GM13976 (cell line): ENCODE data around the gene HAAO.

Experiments used
- DNase-seq: peaks from one replicate; pipeline ENCODE4 v3.0.0; 2012; ENCODE audit warnings: low spot score
- in situ Hi-C: fragments of 300-500 bp; cut with MboI; formaldehyde crosslinking; loops from one replicate; pipeline ENCODE4 v1.12.0; 2022; ENCODE audit warnings: low sequenced_read_pairs, mixed read lengths, inconsistent platforms; ENCODE audit not compliant: unreplicated experiment
- TF ChIP-seq, protein P1 (sequence below): IDR thresholded peaks from 2 replicates; pipeline ENCODE4 v1.5.1; 2012; ENCODE audit warnings: borderline replicate concordance, mild to moderate bottlenecking; ENCODE audit not compliant: insufficient read depth; ENCODE audit errors: extremely low read depth, missing control alignments, control extremely low read depth

HAAO gene

DNA sequence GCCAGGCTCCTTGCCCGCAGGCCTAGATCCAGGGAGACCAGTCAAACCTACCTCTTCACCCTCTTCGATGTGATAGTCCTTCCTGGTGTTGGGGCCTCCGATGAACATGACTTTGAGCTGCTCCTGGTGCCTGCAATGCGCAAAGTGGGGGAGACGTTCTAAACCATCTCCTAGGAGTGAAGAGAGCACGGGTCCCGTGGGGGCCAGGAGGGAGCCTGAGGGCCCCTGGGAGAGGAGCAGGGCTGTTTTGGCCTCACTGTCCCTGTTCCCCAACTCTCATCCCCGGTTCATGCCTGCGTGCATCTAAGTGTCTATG, 3.9 kb downstream of the HAAO start:
- no peak for DNase-seq
- TF ChIP-seq, protein P1, sequence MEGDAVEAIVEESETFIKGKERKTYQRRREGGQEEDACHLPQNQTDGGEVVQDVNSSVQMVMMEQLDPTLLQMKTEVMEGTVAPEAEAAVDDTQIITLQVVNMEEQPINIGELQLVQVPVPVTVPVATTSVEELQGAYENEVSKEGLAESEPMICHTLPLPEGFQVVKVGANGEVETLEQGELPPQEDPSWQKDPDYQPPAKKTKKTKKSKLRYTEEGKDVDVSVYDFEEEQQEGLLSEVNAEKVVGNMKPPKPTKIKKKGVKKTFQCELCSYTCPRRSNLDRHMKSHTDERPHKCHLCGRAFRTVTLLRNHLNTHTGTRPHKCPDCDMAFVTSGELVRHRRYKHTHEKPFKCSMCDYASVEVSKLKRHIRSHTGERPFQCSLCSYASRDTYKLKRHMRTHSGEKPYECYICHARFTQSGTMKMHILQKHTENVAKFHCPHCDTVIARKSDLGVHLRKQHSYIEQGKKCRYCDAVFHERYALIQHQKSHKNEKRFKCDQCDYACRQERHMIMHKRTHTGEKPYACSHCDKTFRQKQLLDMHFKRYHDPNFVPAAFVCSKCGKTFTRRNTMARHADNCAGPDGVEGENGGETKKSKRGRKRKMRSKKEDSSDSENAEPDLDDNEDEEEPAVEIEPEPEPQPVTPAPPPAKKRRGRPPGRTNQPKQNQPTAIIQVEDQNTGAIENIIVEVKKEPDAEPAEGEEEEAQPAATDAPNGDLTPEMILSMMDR = no peak
- in situ Hi-C loops = no loop called here

DNA sequence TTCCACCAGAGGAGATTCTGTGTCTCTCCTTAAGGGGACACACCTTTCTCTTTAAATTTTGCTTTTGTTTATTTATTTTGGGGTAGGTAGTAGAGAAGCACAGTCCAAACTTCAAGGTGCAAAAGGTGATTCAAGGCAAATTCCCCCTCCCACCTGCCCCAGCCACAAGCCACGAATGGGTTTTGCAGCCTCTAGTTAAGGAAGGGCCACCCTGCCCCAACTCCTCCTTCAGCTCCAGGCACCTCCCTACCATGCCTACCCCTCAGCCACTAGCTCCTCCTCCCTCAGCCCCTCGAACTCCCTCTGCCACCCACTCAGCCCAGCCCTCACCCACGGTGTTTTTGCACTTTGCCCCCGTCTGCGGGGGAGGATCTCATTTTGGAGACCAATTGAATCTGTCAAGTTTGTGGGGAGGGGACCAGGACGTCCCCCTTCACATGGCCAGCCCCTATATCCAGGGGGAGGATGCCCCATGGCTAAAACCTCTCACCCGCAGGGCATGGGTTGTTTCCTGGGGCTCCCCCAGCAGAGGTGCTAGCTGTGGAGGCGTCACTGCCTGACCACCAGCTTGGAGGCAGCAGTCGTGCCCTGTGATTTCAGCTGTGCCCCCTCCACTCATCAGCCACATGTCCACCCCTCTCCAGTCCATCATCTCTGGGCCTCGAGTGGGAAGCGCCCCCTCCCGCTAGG, 4.5 kb downstream of the HAAO start:
- TF ChIP-seq, protein P1 = no peak

DNA sequence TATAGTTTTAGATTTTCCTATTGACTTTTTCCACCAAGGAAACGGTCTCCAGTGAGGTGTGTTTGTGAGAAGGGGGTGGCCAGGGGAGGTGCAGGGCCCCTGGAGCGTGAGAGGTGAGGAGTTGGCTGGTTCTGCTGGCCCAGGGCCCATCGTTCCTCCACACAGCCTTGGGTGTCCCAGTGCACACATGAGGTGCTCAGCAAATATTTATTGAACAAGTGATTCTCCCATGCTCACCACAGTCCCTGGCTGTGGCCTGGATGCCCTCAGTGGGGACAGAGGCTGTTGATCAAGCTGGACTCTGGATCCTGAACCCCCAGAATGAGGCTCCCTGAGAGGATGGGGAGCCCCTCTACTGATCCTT, 5.0 kb downstream of the HAAO start:
- in situ Hi-C loops = no loop called here
- DNase-seq = no peak
- TF ChIP-seq, protein P1 = no peak

More for the DNA sequence above, 4.5 kb downstream of the HAAO start:
- in situ Hi-C loops = no loop called here
- no peak for DNase-seq

DNA sequence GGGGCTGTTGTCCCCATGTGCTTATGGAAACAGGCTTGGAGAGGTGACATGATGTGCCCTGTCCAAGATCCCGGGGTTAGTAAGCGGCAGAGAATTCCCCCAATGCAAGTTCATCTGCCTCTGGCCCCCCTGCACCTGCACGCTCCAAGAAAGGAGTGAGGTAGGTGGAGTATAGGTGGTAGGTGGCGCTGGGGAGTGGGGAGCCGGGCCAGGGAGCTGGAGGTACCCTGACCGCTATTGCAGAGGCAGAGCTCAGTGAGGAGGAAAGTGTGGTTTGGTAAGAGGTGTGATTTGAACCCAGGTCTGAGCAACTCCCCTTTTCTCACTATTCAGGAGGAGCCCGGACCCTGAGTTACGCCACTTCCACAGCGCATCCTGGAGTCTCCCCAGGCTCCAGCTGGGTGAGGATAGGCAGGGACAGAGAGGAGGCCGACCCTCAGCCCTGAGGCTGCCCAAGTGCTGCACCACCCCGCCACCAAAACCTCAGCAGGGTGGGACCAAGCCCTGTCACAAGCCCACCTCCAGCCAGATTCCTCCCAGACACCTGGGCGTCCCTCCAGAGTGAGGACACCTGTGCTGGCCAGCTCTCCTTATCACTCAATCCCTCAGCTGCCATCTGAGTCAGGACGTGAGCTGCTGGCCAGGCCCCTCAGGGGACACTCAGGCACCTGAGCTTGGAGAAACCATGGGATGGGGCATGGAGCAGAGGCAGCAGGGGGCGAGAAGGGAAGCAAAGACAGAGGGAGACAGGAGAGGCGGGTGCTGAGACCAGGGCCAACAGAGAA, 5.6 kb downstream of the HAAO start:
- TF ChIP-seq, protein P1 = no peak
- in situ Hi-C loops = no loop called here
- DNase-seq = no peak

DNA sequence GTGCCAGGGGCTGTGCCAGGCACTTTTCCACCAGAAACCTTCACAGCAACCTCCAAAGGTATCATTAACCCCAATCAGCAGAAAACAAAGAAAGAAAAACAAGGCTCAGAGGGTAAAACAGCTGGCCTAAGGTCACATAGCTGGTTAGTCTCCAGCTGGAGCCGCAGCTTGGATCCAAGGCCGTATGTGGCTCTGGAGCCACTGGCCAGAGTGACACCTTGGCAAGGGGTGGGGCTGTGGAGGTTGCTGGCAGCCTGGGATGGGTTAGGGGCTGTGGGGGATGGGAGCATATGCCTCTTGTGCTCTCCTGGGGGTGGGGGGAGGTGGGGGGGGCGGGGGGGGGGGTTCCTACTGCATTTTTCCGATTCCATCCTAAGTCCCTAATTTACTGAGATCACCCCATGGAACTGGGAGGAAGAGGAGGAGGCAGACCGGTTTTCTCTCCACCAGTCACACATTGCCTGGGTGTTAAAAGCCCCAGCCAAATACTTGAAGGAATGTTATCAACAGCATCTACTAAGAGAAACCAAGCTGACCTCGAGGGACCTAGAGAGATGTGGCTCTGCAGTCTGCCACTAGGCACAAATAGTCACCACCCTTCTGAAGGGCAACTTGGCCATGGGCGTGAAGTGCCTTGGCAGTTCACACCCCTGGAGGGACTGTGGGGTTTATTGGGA, 8.0 kb downstream of the HAAO start:
- TF ChIP-seq, protein P1 = no peak
- no peak for DNase-seq
- in situ Hi-C loops = no loop called here

DNA sequence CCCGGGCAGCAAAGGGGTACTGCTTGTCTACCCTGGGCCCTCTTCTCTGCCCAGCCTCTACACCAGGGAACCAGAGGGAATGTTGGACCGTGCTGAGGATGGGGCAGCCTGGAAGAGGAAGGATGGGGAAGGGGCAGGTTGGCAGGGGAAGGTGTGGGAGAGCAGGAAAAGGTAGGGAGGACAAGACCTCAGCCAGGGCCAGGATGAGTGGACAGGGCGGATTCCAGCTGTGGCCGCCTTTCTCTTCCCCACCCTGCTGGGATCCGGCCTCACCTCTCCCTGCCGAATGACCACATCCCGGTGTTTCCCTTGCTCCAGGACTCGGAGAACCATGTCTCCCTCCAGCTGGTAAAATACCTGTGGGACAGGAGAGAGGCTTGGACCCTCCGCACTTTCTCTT, 8.9 kb downstream of the HAAO start:
- in situ Hi-C loops = no loop called here
- no peak for DNase-seq
- TF ChIP-seq, protein P1 = no peak
